ENCODE data around the gene CNMD. TPM values are rescaled to one million over a fixed set of nuclear protein-coding genes. Genes with fewer than 3 reads are reported as not detected.

Gene CNMD
- total RNA-seq, 4 donors from 2014 or later: not detected

GRCh38 chr13:52776726-52777125, 37.1 kb upstream of the CNMD start:
- Histone ChIP-seq H3K9me3 (no peaks in the 10 kb centered on the region), H3K36me3 (no peaks in the 10 kb centered on the region), H3K27me3 (no peaks in the 10 kb centered on the region), H3K4me3 (no peak overlapping the region), H3K27ac (no peak overlapping the region), H3K4me1 (no peaks in the 10 kb centered on the region)
- no peak for TF ChIP-seq POLR2A (IDR thresholded peaks at IDR 0.05)
- no peak for TF ChIP-seq CTCF (IDR thresholded peaks at IDR 0.05)
- DNase-seq: no peak

- TF ChIP-seq CTCF (IDR thresholded peaks at IDR 0.05) (no peak), POLR2A (IDR thresholded peaks at IDR 0.05) (no peak)
- Histone ChIP-seq H3K36me3 (no peaks in the 10 kb centered on the region), H3K27me3 (no peaks in the 10 kb centered on the region), H3K4me1 (no peaks in the 10 kb centered on the region), H3K27ac (no peak overlapping the region), H3K9me3 (no peaks in the 10 kb centered on the region), H3K4me3 (no peak overlapping the region)
- DNase-seq: no peak
Measured at GRCh38 chr13:52775511-52775910, 35.9 kb upstream of the CNMD start.

- Histone ChIP-seq H3K9me3 (no peaks in the 10 kb centered on the region), H3K4me1 (no peaks in the 10 kb centered on the region), H3K27me3 (no peaks in the 10 kb centered on the region), H3K36me3 (no peaks in the 10 kb centered on the region), H3K27ac (no peak overlapping the region), H3K4me3 (no peak overlapping the region)
- no peak for TF ChIP-seq POLR2A (IDR thresholded peaks at IDR 0.05)
- no peak for TF ChIP-seq CTCF (IDR thresholded peaks at IDR 0.05)
- no peak for DNase-seq
Measured at GRCh38 chr13:52767949-52768516, 28.4 kb upstream of the CNMD start.

GRCh38 chr13:52765611-52766390, 26.2 kb upstream of the CNMD start:
- TF ChIP-seq CTCF (IDR thresholded peaks at IDR 0.05): no peak
- TF ChIP-seq POLR2A (IDR thresholded peaks at IDR 0.05): no peak
- H3K4me1 ChIP-seq: no peaks in the 10 kb centered on the region
- no peaks in the 10 kb centered on the region for H3K27me3 ChIP-seq

GRCh38 chr13:52760077-52760476, 20.5 kb upstream of the CNMD start:
- no peaks in the 10 kb centered on the region for H3K9me3 ChIP-seq

More at GRCh38 chr13:52765611-52766390, 26.2 kb upstream of the CNMD start:
- Histone ChIP-seq H3K4me3 (no peak overlapping the region), H3K36me3 (no peaks in the 10 kb centered on the region), H3K27ac (no peak overlapping the region), H3K9me3 (no peaks in the 10 kb centered on the region)
- DNase-seq: no peak

More at GRCh38 chr13:52760077-52760476, 20.5 kb upstream of the CNMD start:
- H3K27me3 ChIP-seq: no peaks in the 10 kb centered on the region
- no peak overlapping the region for H3K4me3 ChIP-seq
- DNase-seq: no peak
- H3K27ac ChIP-seq: no peak overlapping the region
- no peaks in the 10 kb centered on the region for H3K4me1 ChIP-seq
- no peaks in the 10 kb centered on the region for H3K36me3 ChIP-seq
- TF ChIP-seq CTCF (IDR thresholded peaks at IDR 0.05) (no peak), POLR2A (IDR thresholded peaks at IDR 0.05) (no peak)
